PFSK-1 (cell line): ENCODE data around the gene IL1R2.

Experiments
- POLR2AphosphoS5 ChIP-seq: IDR thresholded peaks from 2 replicates; pipeline ENCODE4 v1.6.1; 2012; ENCODE audit warnings: low read depth, mild to moderate bottlenecking, control low read depth, low read length, moderate library complexity
- TAF1 ChIP-seq: IDR thresholded peaks from 2 replicates; pipeline ENCODE4 v1.6.1; 2012; ENCODE audit warnings: low read length, control low read depth, borderline replicate concordance; ENCODE audit not compliant: insufficient read depth

DNA sequence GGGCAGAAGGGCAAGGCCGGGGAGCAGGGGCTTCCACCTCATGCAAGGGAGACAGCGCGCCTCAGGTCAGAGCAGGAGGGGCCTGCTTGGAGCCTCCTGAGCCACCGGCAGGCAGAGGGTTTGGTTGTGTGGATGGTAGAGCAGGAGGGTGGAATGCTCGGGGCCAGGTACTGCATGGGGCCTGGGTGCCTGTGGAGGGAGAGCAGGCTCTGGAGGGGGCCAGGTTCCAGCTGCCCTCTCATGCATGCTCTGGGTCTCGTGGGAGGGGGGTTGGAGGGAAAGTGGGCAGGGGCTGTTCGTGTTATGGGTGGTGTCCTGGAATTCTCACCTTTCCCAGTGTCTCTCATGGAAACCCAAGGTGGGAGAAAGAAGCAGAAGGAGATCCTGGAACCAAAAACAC, 3.2 kb upstream of the IL1R2 start:
- TF ChIP-seq POLR2AphosphoS5 (no peak), TAF1 (no peak)
